NCI-H774 (cell line): ENCODE measurements around the gene PAPOLB.

ENCODE experiments used
- DNase-seq: peaks from one replicate; lab custom pipeline; 2025; lab: John Stamatoyannopoulos, UW

The PAPOLB gene

GRCh38 chr7:4841836-4842235 lies 20.0 kb downstream of the PAPOLB start:
- no peak for DNase-seq

GRCh38 chr7:4841007-4841784 lies 20.6 kb downstream of the PAPOLB start:
- DNase-seq: no peak

GRCh38 chr7:4840079-4840501 lies 21.7 kb downstream of the PAPOLB start:
- no peak for DNase-seq

GRCh38 chr7:4838626-4839334 lies 23.1 kb downstream of the PAPOLB start:
- no peak for DNase-seq

- no peak for DNase-seq
Measured at GRCh38 chr7:4837803-4838625, 23.8 kb downstream of the PAPOLB start.

GRCh38 chr7:4837041-4837802 lies 24.6 kb downstream of the PAPOLB start:
- DNase-seq: no peak

GRCh38 chr7:4836206-4836661 lies 25.6 kb downstream of the PAPOLB start:
- DNase-seq: no peak

GRCh38 chr7:4835398-4836205 lies 26.2 kb downstream of the PAPOLB start:
- DNase-seq: no peak

GRCh38 chr7:4834601-4835397 lies 27.0 kb downstream of the PAPOLB start:
- DNase-seq: no peak

GRCh38 chr7:4833691-4834600 lies 27.9 kb downstream of the PAPOLB start:
- no peak for DNase-seq

- DNase-seq: no peak
Measured at GRCh38 chr7:4833176-4833575, 28.7 kb downstream of the PAPOLB start.

- DNase-seq: no peak
Measured at GRCh38 chr7:4832711-4833110, 29.1 kb downstream of the PAPOLB start.

GRCh38 chr7:4831723-4832495 lies 29.9 kb downstream of the PAPOLB start:
- DNase-seq: no peak

GRCh38 chr7:4830176-4830575 lies 31.7 kb downstream of the PAPOLB start:
- DNase-seq: no peak

GRCh38 chr7:4828720-4829383 lies 33.0 kb downstream of the PAPOLB start:
- no peak for DNase-seq

GRCh38 chr7:4825081-4825480 lies 36.7 kb downstream of the PAPOLB start:
- DNase-seq: no peak

- no peak for DNase-seq
Measured at GRCh38 chr7:4824120-4824775, 37.6 kb downstream of the PAPOLB start.
